Loucy (cell line): Measurements from ENCODE around the gene NXN.

ENCODE experiments used
- EZH2phosphoT487 ChIP-seq: fragments of 200-600 bp; IDR thresholded peaks from 2 replicates; pipeline ENCODE4 v1.6.1; 2018; ENCODE audit warnings: antibody characterized with exemption, mild to moderate bottlenecking, moderate library complexity, borderline replicate concordance
- TF ChIP-seq, protein P1 (sequence below): fragments of 200-600 bp; sonication (generic); conservative IDR thresholded peaks from 2 replicates; pipeline ENCODE4 v1.5.1; 2014; ENCODE audit warnings: mild to moderate bottlenecking, antibody characterized with exemption, low read length

DNA sequence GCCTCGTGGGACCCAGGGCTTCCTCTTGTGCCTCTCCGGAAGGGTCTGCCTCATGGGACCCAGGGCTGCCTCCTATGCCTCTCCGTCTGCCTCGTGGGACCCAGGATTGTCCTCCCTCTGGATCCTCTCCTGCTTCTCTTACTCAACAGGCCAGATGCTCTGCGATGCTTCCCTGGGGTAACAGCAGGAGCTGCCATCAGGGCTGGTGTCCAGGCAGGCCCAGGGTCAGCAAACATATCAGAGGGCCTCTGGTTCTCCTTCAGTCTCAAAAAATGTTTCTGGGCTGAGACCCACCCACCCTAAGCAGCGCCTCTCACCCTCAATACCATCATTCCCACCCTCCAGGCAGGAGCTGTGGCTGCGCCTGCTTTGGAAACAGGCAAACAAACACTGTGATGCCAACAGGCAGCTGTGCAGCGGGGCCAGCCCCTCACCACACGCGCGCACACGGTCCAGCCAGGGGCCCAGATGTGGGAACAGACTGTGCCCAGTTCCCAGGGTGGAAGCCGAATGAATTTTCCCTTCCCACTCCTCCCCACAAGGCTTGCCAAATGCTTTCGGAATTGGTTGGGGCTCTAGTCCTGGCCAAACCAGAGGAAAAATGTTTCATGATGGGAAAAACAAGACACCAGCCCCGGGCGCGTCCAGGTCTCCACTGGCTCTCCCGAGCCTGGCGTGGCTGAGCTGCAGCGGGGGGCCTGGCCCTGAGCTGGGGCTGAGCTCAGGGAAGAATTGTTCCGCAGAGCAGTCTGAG lies 28.6 kb upstream of the NXN start:
- TF ChIP-seq, protein P1, sequence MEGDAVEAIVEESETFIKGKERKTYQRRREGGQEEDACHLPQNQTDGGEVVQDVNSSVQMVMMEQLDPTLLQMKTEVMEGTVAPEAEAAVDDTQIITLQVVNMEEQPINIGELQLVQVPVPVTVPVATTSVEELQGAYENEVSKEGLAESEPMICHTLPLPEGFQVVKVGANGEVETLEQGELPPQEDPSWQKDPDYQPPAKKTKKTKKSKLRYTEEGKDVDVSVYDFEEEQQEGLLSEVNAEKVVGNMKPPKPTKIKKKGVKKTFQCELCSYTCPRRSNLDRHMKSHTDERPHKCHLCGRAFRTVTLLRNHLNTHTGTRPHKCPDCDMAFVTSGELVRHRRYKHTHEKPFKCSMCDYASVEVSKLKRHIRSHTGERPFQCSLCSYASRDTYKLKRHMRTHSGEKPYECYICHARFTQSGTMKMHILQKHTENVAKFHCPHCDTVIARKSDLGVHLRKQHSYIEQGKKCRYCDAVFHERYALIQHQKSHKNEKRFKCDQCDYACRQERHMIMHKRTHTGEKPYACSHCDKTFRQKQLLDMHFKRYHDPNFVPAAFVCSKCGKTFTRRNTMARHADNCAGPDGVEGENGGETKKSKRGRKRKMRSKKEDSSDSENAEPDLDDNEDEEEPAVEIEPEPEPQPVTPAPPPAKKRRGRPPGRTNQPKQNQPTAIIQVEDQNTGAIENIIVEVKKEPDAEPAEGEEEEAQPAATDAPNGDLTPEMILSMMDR = no peak
- no peak for TF ChIP-seq EZH2phosphoT487
